SK-N-SH treated with all-trans-retinoic acid at 6 μM for 48 hours (cell line): Measurements from ENCODE around the gene ADGRL2.

Experiments used
- ATAC-seq: fragments of 200-7000 bp; cut with Tn5 transposase; 3 replicates; pipeline ENCODE4 v1.9.1; 2020; ENCODE audit warnings: mild to moderate bottlenecking, moderate library complexity
- ARNTL ChIP-seq: fragments of 450-650 bp; formaldehyde crosslinking; IDR thresholded peaks from 2 replicates; pipeline ENCODE4 v1.5.0; 2020; ENCODE audit warnings: low read depth, mild to moderate bottlenecking, moderate library complexity, borderline replicate concordance
- CSDC2 ChIP-seq: fragments of 250-450 bp; sonication (Bioruptor Pico); IDR thresholded peaks from 2 replicates; pipeline ENCODE4 v1.5.0; 2020; ENCODE audit warnings: mild to moderate bottlenecking, moderate library complexity
- ESRRG ChIP-seq: fragments of 250-450 bp; sonication (Bioruptor Pico); IDR thresholded peaks from 2 replicates; pipeline ENCODE4 v1.6.1; 2021; ENCODE audit warnings: mild to moderate bottlenecking
- GLIS3 ChIP-seq: fragments of 250-450 bp; sonication (Bioruptor Pico); IDR thresholded peaks from 2 replicates; pipeline ENCODE4 v1.5.0; 2020; ENCODE audit warnings: mild to moderate bottlenecking, moderate library complexity
- ISL1 ChIP-seq: fragments of 250-450 bp; sonication (Bioruptor Pico); IDR thresholded peaks from 2 replicates; pipeline ENCODE4 v2.1.2; 2022; ENCODE audit warnings: mild to moderate bottlenecking, moderate library complexity
- OSR1 ChIP-seq: fragments of 250-450 bp; sonication (Bioruptor Pico); IDR thresholded peaks from 2 replicates; pipeline ENCODE4 v1.8.0; 2022; ENCODE audit warnings: moderate library complexity, mild to moderate bottlenecking, inconsistent platforms
- PPARA ChIP-seq: fragments of 250-450 bp; sonication (Bioruptor Pico); IDR thresholded peaks from 2 replicates; pipeline ENCODE4 v1.5.0; 2020; ENCODE audit warnings: mild to moderate bottlenecking, borderline replicate concordance
- RARB ChIP-seq: fragments of 250-450 bp; sonication (Bioruptor Pico); IDR thresholded peaks from 2 replicates; pipeline ENCODE4 v1.8.0; 2021; ENCODE audit warnings: mild to moderate bottlenecking, moderate library complexity
- SNAI2 ChIP-seq: fragments of 250-450 bp; sonication (Bioruptor Pico); IDR thresholded peaks from 2 replicates; pipeline ENCODE4 v1.5.0; 2020; ENCODE audit warnings: mild to moderate bottlenecking, moderate library complexity
- TCF4 ChIP-seq: fragments of 250-450 bp; sonication (Bioruptor Pico); IDR thresholded peaks from 2 replicates; pipeline ENCODE4 v1.8.0; 2021; ENCODE audit warnings: mild to moderate bottlenecking, moderate library complexity, borderline replicate concordance
- TOX ChIP-seq: fragments of 250-450 bp; sonication (Bioruptor Pico); IDR thresholded peaks from 2 replicates; pipeline ENCODE4 v1.8.0; 2021; ENCODE audit warnings: mild to moderate bottlenecking, moderate library complexity, borderline replicate concordance
- ZC3H10 ChIP-seq: fragments of 250-450 bp; sonication (Bioruptor Pico); IDR thresholded peaks from 2 replicates; pipeline ENCODE4 v1.5.1; 2021; ENCODE audit warnings: mild to moderate bottlenecking, moderate library complexity
- ZFP3 ChIP-seq: fragments of 250-450 bp; sonication (Bioruptor Pico); IDR thresholded peaks from 2 replicates; pipeline ENCODE4 v1.5.0; 2020; ENCODE audit warnings: mild to moderate bottlenecking, moderate library complexity
- ZFP30 ChIP-seq: fragments of 450-650 bp; formaldehyde crosslinking; IDR thresholded peaks from 2 replicates; pipeline ENCODE4 v1.5.0; 2022; ENCODE audit warnings: mild to moderate bottlenecking, moderate library complexity
- ZNF565 ChIP-seq: fragments of 450-650 bp; formaldehyde crosslinking; conservative IDR thresholded peaks from 2 replicates; pipeline ENCODE4 v1.5.0; 2020; ENCODE audit warnings: low read depth, mild to moderate bottlenecking, moderate library complexity
- ZNF70 ChIP-seq: fragments of 450-650 bp; formaldehyde crosslinking; IDR thresholded peaks from 2 replicates; pipeline ENCODE4 v1.5.0; 2020; ENCODE audit warnings: mild to moderate bottlenecking, moderate library complexity
- ZNF8 ChIP-seq: fragments of 450-650 bp; formaldehyde crosslinking; IDR thresholded peaks from 2 replicates; pipeline ENCODE4 v1.5.0; 2020; ENCODE audit warnings: mild to moderate bottlenecking, moderate library complexity
- TF ChIP-seq, protein P1 (sequence below): fragments of 250-450 bp; sonication (Bioruptor Pico); IDR thresholded peaks from 2 replicates; pipeline ENCODE4 v1.8.0; 2020; ENCODE audit warnings: mild to moderate bottlenecking, moderate library complexity, borderline replicate concordance
- TF ChIP-seq, protein P2 (sequence below): fragments of 250-450 bp; sonication (Bioruptor Pico); IDR thresholded peaks from 2 replicates; pipeline ENCODE4 v1.5.1; 2020; ENCODE audit warnings: low read depth, mild to moderate bottlenecking, moderate library complexity
- TF ChIP-seq, protein P3 (sequence below): fragments of 250-450 bp; sonication (Bioruptor Pico); IDR thresholded peaks from 2 replicates; pipeline ENCODE4 v1.8.0; 2021; ENCODE audit warnings: low read depth, mild to moderate bottlenecking, moderate library complexity, borderline replicate concordance
- TF ChIP-seq, protein P4 (sequence below): fragments of 250-450 bp; sonication (Bioruptor Pico); IDR thresholded peaks from 2 replicates; pipeline ENCODE4 v1.5.1; 2021; ENCODE audit warnings: mild to moderate bottlenecking, moderate library complexity
- TF ChIP-seq, protein P5 (sequence below): fragments of 250-450 bp; sonication (Bioruptor Pico); IDR thresholded peaks from 2 replicates; pipeline ENCODE4 v1.5.0; 2020; ENCODE audit warnings: mild to moderate bottlenecking, moderate library complexity

Gene ADGRL2

DNA sequence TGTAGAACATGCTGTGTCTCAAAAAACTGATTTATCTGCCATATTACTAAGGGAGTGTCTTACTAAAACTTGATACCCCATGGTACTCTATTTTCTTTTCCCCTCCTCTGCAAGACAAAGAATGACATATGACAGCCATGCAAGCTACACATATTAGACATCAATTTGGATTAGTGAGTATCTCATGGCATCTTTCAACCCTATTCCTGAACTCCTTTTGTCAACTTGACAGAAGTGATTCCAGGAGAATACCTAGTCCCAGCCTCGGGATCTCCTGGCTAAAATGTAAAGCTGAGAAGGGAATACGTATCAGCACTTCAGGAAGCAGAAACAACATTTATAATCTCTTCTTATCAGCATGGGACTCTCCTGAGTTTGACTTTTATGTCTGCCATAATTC lies 43.7 kb downstream of the ADGRL2 start:
- no peak for ATAC-seq
- TF ChIP-seq TOX (CRISPR knock-in tag) (no peak), ZNF8 (CRISPR knock-in tag) (no peak), TCF4 (CRISPR knock-in tag) (no peak), ZFP30 (no peak), OSR1 (CRISPR knock-in tag) (no peak), ISL1 (CRISPR knock-in tag) (no peak), GLIS3 (CRISPR knock-in tag) (no peak)

DNA sequence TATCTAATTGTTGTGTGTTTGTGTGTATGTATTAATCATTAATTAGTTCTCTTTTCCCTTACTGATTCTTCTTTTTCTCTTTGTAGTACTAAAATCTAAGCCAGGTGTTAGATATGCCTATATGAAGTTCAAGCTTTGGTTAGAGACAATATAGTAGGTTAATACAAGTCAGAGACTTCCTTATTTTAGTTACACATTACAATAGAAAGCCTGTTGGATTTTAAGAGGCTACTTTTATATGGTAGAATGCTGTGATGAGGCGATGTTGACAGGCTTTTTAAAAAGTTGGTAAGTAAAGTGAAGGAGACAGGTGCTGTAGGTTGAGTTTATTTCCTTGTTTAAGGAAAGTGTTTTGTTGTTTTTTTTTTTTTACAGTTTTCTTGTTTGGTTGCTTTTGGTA lies 45.9 kb downstream of the ADGRL2 start:
- ATAC-seq = no peak
- no peak for TF ChIP-seq ISL1 (CRISPR knock-in tag)
- no peak for TF ChIP-seq ZNF70 (CRISPR knock-in tag)
- TF ChIP-seq, protein P1, sequence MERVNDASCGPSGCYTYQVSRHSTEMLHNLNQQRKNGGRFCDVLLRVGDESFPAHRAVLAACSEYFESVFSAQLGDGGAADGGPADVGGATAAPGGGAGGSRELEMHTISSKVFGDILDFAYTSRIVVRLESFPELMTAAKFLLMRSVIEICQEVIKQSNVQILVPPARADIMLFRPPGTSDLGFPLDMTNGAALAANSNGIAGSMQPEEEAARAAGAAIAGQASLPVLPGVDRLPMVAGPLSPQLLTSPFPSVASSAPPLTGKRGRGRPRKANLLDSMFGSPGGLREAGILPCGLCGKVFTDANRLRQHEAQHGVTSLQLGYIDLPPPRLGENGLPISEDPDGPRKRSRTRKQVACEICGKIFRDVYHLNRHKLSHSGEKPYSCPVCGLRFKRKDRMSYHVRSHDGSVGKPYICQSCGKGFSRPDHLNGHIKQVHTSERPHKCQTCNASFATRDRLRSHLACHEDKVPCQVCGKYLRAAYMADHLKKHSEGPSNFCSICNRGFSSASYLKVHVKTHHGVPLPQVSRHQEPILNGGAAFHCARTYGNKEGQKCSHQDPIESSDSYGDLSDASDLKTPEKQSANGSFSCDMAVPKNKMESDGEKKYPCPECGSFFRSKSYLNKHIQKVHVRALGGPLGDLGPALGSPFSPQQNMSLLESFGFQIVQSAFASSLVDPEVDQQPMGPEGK (CRISPR knock-in tag) = no peak
- TF ChIP-seq ARNTL (CRISPR knock-in tag) = no peak
- TF ChIP-seq PPARA = no peak

DNA sequence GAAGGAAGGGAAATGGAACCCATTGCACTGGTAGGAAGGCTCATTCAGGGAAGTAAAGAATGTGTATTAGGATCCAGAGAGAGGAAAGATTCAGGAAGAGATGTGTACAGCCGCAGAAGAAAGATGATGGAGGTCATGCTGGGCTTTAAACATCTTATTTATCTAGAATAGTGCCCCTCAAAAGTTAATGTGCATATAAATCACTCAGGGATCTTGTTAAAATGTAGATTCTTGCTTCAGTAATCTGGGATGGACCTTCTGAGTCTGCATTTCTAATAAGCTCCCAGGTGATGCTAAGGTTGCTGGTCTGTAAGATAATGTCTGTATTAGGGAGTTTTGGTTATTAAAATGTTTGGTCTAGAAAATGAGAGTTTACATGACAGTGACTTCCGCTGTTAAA lies 46.3 kb downstream of the ADGRL2 start:
- TF ChIP-seq SNAI2 (CRISPR knock-in tag) = no peak
- no peak for TF ChIP-seq ZNF8 (CRISPR knock-in tag)
- TF ChIP-seq ESRRG (CRISPR knock-in tag) = no peak
- no peak for TF ChIP-seq RARB
- no peak for TF ChIP-seq CSDC2 (CRISPR knock-in tag)
- no peak for TF ChIP-seq OSR1 (CRISPR knock-in tag)
- no peak for TF ChIP-seq ISL1 (CRISPR knock-in tag)
- no peak for TF ChIP-seq ARNTL (CRISPR knock-in tag)
- TF ChIP-seq, protein P2, sequence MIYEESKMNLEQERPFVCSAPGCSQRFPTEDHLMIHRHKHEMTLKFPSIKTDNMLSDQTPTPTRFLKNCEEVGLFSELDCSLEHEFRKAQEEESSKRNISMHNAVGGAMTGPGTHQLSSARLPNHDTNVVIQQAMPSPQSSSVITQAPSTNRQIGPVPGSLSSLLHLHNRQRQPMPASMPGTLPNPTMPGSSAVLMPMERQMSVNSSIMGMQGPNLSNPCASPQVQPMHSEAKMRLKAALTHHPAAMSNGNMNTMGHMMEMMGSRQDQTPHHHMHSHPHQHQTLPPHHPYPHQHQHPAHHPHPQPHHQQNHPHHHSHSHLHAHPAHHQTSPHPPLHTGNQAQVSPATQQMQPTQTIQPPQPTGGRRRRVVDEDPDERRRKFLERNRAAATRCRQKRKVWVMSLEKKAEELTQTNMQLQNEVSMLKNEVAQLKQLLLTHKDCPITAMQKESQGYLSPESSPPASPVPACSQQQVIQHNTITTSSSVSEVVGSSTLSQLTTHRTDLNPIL (CRISPR knock-in tag) = no peak
- no peak for ATAC-seq

DNA sequence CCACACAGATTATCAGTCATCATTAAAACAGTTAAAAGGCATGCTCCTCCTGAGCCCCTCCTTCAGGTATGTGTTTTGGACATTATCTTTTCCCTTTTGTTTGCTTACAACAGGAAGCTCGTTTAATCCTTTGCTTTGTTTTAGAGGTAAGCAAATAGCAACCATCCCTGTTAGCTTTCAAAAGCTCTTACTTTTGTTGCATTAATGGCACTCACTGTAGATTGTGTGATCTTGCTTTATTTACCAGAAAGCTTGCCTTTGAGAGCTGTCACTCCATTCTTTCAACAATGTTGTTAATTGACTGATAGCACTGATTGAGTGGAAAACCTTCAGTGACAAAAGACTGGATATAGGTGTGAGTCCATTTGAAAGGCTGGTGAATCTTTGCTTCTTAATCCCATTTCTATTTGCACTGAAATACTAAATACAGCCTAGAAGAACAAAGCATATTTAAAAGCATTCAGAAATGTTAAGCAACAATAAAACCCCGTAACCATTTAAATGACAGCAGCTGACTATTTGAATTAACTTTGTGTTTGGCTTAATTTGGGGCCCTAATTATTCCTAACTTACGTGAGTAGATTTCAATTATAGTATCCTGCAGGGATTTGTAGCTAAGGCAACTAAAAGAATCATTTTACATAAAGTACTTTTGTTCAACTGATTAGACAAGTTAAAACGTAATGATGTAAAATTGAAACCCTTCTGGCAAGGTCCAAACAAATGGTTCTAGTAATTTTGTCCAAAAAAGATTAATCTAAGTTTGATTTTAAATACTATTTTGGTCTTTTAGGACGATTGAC lies 48.3 kb downstream of the ADGRL2 start:
- no peak for ATAC-seq
- TF ChIP-seq CSDC2 (CRISPR knock-in tag) (no peak), GLIS3 (CRISPR knock-in tag) (no peak), SNAI2 (CRISPR knock-in tag) (no peak), PPARA (no peak), ZFP3 (CRISPR knock-in tag) (no peak), OSR1 (CRISPR knock-in tag) (no peak), ZFP30 (no peak), ZC3H10 (no peak), ZNF70 (CRISPR knock-in tag) (no peak), ESRRG (CRISPR knock-in tag) (no peak), TOX (CRISPR knock-in tag) (no peak), ARNTL (CRISPR knock-in tag) (no peak), ZNF565 (no peak), TCF4 (CRISPR knock-in tag) (no peak), ZNF8 (CRISPR knock-in tag) (no peak), ISL1 (CRISPR knock-in tag) (no peak)
- TF ChIP-seq, protein P1 (CRISPR knock-in tag) = no peak
- TF ChIP-seq, protein P3, sequence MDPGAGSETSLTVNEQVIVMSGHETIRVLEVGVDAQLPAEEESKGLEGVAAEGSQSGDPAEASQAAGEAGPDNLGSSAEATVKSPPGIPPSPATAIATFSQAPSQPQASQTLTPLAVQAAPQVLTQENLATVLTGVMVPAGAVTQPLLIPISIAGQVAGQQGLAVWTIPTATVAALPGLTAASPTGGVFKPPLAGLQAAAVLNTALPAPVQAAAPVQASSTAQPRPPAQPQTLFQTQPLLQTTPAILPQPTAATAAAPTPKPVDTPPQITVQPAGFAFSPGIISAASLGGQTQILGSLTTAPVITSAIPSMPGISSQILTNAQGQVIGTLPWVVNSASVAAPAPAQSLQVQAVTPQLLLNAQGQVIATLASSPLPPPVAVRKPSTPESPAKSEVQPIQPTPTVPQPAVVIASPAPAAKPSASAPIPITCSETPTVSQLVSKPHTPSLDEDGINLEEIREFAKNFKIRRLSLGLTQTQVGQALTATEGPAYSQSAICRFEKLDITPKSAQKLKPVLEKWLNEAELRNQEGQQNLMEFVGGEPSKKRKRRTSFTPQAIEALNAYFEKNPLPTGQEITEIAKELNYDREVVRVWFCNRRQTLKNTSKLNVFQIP = no peak
- TF ChIP-seq, protein P4, sequence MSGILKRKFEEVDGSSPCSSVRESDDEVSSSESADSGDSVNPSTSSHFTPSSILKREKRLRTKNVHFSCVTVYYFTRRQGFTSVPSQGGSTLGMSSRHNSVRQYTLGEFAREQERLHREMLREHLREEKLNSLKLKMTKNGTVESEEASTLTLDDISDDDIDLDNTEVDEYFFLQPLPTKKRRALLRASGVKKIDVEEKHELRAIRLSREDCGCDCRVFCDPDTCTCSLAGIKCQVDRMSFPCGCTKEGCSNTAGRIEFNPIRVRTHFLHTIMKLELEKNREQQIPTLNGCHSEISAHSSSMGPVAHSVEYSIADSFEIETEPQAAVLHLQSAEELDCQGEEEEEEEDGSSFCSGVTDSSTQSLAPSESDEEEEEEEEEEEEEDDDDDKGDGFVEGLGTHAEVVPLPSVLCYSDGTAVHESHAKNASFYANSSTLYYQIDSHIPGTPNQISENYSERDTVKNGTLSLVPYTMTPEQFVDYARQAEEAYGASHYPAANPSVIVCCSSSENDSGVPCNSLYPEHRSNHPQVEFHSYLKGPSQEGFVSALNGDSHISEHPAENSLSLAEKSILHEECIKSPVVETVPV (CRISPR knock-in tag) = no peak
- TF ChIP-seq, protein P5, sequence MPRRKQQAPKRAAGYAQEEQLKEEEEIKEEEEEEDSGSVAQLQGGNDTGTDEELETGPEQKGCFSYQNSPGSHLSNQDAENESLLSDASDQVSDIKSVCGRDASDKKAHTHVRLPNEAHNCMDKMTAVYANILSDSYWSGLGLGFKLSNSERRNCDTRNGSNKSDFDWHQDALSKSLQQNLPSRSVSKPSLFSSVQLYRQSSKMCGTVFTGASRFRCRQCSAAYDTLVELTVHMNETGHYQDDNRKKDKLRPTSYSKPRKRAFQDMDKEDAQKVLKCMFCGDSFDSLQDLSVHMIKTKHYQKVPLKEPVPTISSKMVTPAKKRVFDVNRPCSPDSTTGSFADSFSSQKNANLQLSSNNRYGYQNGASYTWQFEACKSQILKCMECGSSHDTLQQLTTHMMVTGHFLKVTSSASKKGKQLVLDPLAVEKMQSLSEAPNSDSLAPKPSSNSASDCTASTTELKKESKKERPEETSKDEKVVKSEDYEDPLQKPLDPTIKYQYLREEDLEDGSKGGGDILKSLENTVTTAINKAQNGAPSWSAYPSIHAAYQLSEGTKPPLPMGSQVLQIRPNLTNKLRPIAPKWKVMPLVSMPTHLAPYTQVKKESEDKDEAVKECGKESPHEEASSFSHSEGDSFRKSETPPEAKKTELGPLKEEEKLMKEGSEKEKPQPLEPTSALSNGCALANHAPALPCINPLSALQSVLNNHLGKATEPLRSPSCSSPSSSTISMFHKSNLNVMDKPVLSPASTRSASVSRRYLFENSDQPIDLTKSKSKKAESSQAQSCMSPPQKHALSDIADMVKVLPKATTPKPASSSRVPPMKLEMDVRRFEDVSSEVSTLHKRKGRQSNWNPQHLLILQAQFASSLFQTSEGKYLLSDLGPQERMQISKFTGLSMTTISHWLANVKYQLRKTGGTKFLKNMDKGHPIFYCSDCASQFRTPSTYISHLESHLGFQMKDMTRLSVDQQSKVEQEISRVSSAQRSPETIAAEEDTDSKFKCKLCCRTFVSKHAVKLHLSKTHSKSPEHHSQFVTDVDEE (CRISPR knock-in tag) = no peak
- TF ChIP-seq, all 23 proteins: peak for 0
